DMS53 (cell line): Measurements from ENCODE around the gene ERP44.
A peak's percentile ranks its signal among the peaks of the same experiment; 100 is the strongest.
"Not testable (repeated sequence)": the region's sequence is repeated elsewhere in the genome, so short reads cannot be mapped to it uniquely, and the experiment has no call there.

Source experiments
- DNase-seq: peaks from one replicate; lab custom pipeline; 2025; lab: John Stamatoyannopoulos, UW

ERP44 gene

GRCh38 chr9:100098887-100099721, at the start of gene ERP44, which contains the start of gene INVS:
Gene ERP44, minus strand, starts transcription at chr9:100099000. Its CDS starts 160 bp downstream, at chr9:100098840.
Gene INVS, plus strand, starts transcription at chr9:100099243. Its CDS starts 5,279 bp downstream, at chr9:100104522.
- DNase-seq, result peak; percentile 99

DNA sequence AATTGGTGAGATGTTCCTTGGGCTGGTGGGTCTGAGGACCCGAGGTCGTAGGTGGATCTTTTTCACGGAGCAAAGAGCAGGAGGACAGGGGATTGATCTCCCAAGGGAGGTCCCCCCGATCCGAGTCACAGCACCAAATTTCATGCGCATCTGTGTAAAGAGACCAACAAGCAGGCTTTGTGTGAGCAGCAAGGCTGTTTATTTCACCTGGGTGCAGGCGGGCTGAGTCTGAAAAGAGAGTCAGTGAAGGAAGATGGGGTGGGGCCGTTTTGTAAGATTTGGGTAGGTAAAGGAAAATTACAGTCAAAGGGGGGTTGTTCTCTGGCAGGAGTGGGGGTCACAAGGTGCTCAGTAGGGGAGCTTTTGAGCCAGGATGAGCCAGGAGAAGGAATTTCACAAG, 47.2 kb upstream of the ERP44 start:
- not testable (repeated sequence) for DNase-seq

- DNase-seq, result not testable (repeated sequence)
Measured at GRCh38 chr9:100145167-100145934, 46.6 kb upstream of the ERP44 start.

DNA sequence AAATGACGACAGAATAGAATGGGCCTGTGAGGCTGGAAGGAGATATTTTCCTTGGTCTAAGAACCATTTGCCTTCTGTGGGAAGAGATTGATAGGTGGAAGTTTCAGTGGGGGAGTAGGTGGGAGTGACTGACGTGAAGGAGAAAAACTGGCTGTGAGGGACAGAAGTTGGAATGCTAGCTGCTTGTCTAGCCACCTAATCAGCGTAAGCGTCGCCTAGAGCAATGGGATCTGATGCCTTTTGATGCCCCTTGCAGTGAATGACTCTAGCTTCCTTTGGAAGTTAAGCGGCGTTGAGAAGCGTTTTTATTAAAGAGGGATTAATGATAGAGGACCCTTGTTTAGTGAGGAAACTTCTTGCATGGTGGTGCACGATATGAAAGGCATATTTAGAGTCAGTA, 43.1 kb upstream of the ERP44 start:
- DNase-seq, result not testable (repeated sequence)

DNA sequence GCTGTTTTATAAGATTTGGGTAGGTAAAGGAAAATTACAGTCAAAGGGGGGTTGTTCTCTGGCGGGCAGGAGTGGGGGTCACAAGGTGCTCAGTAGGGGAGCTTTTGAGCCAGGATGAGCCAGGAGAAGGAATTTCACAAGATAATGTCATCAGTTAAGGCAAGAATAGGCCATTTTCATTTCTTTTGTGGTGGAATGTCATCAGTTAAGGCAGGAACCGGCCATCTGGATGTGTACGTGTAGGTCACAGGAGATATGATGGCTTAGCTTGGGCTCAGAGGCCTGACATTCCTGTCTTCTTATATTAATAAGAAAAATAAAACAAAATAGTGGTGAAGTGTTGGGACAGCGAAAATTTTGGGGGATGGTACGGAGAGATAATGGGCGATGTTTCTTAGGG, 41.5 kb upstream of the ERP44 start:
- not testable (repeated sequence) for DNase-seq

DNA sequence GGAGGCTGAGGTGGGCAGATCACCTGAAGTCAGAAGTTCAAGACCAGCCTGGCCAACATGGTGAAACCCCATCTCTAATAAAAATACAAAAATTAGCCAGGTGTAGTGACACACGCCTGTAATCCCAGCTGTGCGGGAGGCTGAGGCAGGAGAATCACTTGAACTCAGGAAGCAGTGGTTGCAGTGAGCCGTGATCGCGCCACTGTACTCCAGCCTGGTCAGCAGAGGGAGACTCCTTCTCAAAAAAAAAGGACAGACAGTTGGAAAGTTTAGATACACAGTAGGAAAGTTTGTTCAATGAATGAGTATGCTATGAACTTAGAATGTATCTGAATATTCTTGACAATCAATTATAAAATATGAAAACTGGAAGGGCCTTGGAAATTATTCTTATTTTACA, 38.0 kb upstream of the ERP44 start:
- peak; percentile 21 for DNase-seq

GRCh38 chr9:100134731-100135130, 35.9 kb upstream of the ERP44 start:
- no peak for DNase-seq

DNA sequence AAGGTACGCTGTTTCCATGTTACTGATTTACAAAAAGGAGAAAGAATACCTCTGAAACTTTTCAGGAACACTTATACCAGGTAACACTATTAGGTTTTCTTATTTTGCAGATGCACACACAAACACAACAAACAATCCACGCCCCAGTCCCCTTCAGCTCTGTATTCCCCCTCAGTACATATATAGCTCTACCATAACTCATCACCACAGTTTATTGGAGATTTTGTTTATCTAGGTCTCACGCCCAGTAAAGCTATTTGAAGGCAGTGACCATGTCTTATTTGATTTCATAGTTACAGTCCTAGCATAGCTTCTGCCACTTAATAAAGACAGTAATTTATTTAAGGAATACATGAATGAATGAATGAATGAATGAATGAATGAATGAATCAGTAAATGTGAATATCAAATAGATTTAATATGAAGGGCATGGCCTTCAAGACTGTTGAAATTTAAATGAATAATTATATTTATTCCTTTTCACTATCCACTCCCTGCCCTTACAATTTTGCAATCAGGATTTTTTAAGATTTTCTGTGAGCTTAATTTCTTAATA, 33.2 kb upstream of the ERP44 start:
- no peak for DNase-seq

DNA sequence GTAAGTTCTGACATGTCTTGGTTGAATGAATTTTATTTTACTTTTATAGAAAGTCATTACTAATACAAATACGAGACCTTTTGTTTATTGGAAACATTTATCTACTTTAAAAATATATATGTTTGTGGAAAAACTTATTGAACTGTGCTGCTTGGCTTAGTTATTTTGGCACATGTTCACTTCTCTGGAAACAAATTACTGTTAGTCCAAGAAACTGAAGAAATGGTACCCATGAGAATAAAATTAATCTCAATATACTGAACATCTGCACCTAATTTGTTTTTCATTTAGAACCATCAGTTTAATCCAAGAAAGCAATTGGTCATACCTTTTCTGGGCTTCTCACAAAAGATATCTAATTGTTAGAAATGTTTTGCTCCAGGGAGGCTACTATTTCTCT, 32.4 kb upstream of the ERP44 start:
- DNase-seq, result no peak

DNA sequence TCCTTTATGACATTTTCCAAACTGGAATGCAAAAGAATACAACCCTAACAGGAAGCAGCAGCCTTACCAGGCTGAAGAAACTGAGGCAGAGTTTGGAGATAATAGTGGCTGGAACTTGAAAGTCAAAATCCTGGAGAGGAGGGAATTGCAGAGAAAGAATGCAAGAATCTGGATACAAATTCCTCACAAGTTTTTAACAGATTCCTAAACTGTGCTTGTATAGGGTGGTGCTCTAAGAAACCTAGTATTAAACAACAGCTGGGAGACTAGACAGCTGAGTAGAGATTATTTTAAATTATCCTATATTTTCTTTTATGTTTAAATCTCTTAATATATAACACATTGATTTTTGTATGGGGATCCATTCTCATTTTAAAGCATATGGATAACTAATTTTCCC, 31.0 kb upstream of the ERP44 start:
- no peak for DNase-seq

DNA sequence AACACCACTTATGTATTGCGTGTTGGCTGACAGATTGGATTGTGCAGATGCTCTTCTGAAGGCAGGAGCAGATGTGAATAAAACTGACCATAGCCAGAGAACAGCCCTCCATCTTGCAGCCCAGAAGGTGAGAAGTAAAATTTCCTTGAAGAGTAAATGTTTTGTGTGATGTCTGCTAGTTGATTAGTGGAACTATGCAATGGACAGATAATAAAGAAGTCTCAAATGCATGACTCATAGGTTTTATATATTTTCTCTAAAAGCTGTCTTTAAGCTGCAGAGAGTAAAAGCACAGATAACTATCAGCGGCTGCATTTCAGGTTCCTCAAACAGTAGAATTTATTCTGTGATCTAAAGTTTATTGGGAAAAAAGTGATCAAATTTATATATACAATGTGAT, 27.6 kb upstream of the ERP44 start:
- DNase-seq, result no peak

- no peak for DNase-seq
Measured at GRCh38 chr9:100125910-100126309, 27.1 kb upstream of the ERP44 start.

- DNase-seq, result no peak
Measured at GRCh38 chr9:100125236-100125635, 26.4 kb upstream of the ERP44 start.

GRCh38 chr9:100120286-100120685, 21.5 kb upstream of the ERP44 start:
- DNase-seq, result no peak

DNA sequence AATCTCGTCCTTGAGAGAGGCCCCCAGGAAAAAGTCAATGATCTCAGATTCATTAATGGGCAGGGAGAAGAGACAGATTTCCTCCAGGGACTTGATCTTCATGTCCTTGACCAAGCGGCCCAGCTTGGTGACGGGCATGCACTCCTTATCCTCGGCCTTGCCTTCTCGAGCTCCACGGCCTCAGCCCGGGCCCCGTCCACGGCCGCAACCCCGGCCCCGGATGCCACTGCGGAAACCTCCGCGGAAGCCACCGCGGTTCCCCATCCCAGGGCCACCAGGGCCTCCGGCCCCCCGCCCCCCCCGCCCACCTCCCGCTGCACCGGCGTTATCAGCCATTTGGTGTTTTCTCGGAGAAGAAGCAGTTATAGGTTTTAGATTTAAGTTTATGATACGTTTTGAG, 18.5 kb upstream of the ERP44 start:
- DNase-seq, result no peak

GRCh38 chr9:100112677-100113336, 14.0 kb upstream of the ERP44 start:
- DNase-seq, result no peak

DNA sequence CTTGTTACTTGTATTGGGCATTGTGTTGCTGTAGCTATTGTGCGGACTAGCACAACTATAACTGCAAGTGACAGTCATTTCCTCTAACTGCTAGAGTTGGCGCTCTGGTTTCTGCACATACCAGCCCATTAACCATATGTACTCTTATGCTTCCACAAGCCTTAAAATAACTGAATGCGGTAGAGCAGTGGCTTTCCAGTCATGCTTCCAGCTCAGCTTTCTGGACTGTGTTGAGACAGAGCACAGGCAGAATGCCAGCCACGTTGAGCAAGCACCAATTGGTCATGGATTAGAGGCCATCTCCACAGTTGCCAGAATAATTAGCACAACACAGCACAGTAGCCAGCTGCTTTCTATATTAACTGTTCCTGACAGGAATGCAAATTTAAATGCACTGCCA, 12.4 kb upstream of the ERP44 start:
- DNase-seq, result no peak

GRCh38 chr9:100108559-100108958, 9.8 kb upstream of the ERP44 start:
- DNase-seq, result peak; percentile 38

- no peak for DNase-seq
Measured at GRCh38 chr9:100106616-100107015, 7.8 kb upstream of the ERP44 start.

GRCh38 chr9:100105861-100106260, 7.1 kb upstream of the ERP44 start:
- no peak for DNase-seq

- DNase-seq, result no peak
Measured at GRCh38 chr9:100104314-100104713, 5.5 kb upstream of the ERP44 start.

- no peak for DNase-seq
Measured at GRCh38 chr9:100101608-100102007, 2.8 kb upstream of the ERP44 start.
